Measurements from ENCODE around the gene GIPC2. TPM values are rescaled to one million over a fixed set of nuclear protein-coding genes. Genes with fewer than 3 reads are reported as not detected.
"Not testable (repeated sequence)": the region's sequence is repeated elsewhere in the genome, so short reads cannot be mapped to it uniquely, and the experiment has no call there.

The GIPC2 gene
- total RNA-seq, 2 experiments from 2014 or later = 0.44 to 0.74 TPM

DNA sequence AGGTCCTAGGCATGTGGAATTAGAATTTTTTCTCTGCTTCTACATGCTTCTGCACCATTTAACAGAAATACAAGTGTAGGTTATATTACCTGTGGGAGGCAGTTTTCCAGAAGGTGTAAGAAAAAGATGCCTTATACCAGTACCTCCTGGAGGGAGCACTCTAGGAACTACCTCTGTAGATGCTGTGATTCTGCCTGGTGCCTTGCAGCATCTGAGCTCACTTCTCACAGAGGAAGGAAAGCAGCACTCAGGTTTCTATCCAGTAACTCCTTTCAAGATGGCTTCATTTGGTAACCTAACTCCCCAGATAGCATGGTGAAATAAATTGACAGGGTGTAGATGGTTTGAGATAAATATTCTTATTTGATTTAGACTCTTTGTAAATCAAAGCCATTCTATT lies 50.3 kb downstream of the GIPC2 start:
- ATAC-seq (ENCODE audit: low read depth) = no peak
- H3K9me3 Mint-ChIP-seq = no peaks in the 10 kb centered on the region

DNA sequence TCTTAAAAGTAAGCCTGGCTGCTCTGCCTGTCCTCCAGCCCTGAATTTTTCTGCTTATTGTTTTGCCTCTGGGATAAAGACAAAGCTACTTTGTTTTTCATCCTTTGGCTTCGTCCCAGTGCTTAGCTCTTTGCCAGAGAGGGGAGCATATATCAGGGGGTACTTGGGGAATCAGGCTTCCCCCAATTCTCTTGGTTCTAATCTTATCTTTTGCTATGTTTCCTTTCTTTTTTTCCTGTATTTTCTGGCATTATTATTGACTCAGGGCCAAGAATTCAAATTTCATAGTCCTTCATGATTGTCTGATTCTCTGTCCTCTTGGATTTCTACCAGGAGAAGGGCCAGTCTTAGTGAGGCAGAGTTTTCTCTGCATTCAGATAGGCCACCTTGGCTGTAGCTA lies 51.2 kb downstream of the GIPC2 start:
- Mint-ChIP-seq H3K9me3 (no peaks in the 10 kb centered on the region), H3K36me3 (no peaks in the 10 kb centered on the region), H3K4me3 (no peak overlapping the region), H3K27me3 (peaks cover 7% of the 10 kb centered on the region), H3K27ac (no peak overlapping the region), H3K4me1 (no peaks in the 10 kb centered on the region)
- no peak for ATAC-seq (ENCODE audit: low read depth)
- DNase-seq = no peak
- POLR2A ChIA-PET = interaction anchor here (0.6 kb wide), 1 partner anchor 86 kb away, joined by 4 read pairs; no protein-coding TSS in a partner anchor

More for the DNA sequence above, 50.3 kb downstream of the GIPC2 start:
- no peak overlapping the region for H3K27ac Mint-ChIP-seq
- no peak overlapping the region for H3K4me3 Mint-ChIP-seq
- peaks cover 7% of the 10 kb centered on the region for H3K27me3 Mint-ChIP-seq
- no peaks in the 10 kb centered on the region for H3K4me1 Mint-ChIP-seq
- DNase-seq = no peak
- POLR2A ChIA-PET = no interaction called here
- no peaks in the 10 kb centered on the region for H3K36me3 Mint-ChIP-seq

DNA sequence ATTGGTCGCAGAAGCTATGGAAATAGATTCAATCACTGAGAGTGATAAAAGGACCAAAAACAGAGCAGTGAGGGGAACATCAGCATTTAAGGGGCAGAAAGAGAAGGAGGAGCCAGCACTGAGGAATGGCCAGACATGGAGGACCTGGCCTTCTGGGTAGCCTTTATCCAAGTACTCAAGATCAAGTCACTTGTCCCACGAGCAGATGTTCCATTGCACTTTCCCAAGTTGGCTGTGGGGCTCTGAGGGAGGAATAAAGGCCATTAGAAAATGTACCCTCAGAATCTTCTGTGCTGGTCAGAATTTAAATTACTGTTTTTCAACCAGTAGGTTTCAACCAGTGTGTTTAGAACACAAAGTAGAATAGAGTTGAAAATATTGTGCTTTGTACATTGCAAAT lies 55.3 kb downstream of the GIPC2 start:
- POLR2A ChIA-PET = no interaction called here
- no peaks in the 10 kb centered on the region for H3K36me3 Mint-ChIP-seq
- DNase-seq (no peak), ATAC-seq (ENCODE audit: low read depth) (no peak)
- H3K4me1 Mint-ChIP-seq = no peaks in the 10 kb centered on the region
- H3K4me3 Mint-ChIP-seq = no peak overlapping the region
- H3K27me3 Mint-ChIP-seq = peaks cover 7% of the 10 kb centered on the region
- H3K9me3 Mint-ChIP-seq = no peaks in the 10 kb centered on the region
- H3K27ac Mint-ChIP-seq = no peak overlapping the region

DNA sequence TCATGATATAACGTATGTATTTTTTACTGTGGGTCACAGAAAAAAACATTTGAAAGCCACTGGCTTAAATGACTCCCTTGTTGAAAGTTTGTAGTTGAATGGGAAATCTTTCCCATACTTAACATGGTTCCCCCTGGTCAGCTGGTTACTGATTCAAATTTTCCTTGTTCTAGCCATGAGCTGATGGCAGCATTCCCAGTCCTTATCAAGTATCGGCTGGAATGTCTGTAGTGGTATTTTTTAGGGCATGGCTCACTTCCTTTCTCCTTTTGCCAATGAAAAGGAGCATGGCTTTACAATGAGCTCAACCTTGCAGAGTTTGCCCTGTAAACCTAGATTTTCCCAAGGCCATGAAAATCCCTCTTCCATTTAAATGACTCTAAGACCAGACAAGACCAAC lies 55.7 kb downstream of the GIPC2 start:
- DNase-seq (no peak), ATAC-seq (ENCODE audit: low read depth) (no peak)
- Mint-ChIP-seq H3K9me3 (no peaks in the 10 kb centered on the region), H3K4me1 (no peaks in the 10 kb centered on the region), H3K27me3 (peaks cover 6% of the 10 kb centered on the region), H3K4me3 (no peak overlapping the region), H3K36me3 (no peaks in the 10 kb centered on the region), H3K27ac (no peak overlapping the region)
- POLR2A ChIA-PET = no interaction called here

DNA sequence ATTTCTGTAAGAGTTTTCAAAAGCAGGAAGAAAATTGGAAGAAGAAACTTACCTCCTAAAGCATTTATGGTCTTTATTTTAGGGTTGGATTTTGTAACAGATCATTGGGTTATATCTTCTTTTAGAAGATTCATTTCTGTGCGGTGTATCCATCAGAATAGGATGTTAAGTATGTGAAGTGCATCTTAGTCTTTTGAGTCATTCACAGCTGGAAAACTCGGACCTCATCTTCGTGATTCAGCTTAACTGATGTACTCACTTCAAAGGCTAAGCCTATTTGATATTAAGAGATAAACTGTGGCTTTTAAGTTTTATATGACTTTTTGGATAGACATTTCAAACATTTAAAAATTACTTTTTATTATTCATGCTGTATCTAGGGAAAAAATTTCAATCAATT lies 56.3 kb downstream of the GIPC2 start:
- Mint-ChIP-seq H3K4me1 (no peaks in the 10 kb centered on the region), H3K27me3 (peaks cover 5% of the 10 kb centered on the region), H3K27ac (no peak overlapping the region), H3K4me3 (no peak overlapping the region), H3K36me3 (no peaks in the 10 kb centered on the region), H3K9me3 (no peaks in the 10 kb centered on the region)
- POLR2A ChIA-PET = no interaction called here
- ATAC-seq (ENCODE audit: low read depth) = no peak
- DNase-seq = no peak

DNA sequence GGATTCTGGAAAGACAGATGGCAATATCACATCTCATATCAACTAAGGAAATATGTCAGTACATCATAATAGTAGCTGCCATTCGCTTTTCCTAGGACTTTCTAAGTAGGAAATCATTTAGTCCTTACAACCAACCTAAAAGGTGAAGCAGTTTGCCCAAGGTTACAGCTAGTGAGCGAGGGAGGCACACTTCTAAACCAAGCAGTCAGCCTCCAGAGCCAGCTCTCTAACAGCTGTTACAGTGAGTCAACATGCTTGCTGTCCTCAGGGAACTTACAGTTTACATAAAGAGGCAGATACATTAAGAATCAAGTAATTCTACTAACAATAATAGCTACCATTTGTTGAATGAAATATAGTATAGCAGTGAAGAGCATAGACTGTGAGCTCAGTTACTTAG lies 57.1 kb downstream of the GIPC2 start:
- Mint-ChIP-seq H3K27ac (no peak overlapping the region), H3K36me3 (no peaks in the 10 kb centered on the region), H3K4me1 (no peaks in the 10 kb centered on the region), H3K9me3 (no peaks in the 10 kb centered on the region), H3K27me3 (peaks cover 3% of the 10 kb centered on the region), H3K4me3 (no peak overlapping the region)
- POLR2A ChIA-PET = no interaction called here
- ATAC-seq (ENCODE audit: low read depth) (no peak), DNase-seq (no peak)

DNA sequence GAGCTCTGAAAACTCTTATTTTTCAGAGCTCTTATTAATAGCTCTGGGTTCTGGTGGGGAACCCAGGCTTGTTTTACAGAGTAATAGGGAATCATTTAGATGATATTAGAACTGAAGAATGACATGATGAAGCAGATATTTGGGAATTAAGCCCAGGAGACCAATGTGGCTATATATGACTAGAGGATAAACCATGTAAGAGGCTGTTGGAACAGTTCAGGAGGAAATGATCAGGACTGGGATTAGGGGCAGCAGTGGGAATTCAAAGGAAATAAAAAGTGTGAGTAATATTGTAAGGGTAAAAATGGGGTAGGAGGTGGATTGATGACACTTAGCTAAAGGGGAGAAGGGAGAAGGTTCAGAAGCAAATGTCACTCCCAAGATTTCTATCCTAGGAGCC lies 58.6 kb downstream of the GIPC2 start:
- no peak overlapping the region for H3K4me3 Mint-ChIP-seq
- no peaks in the 10 kb centered on the region for H3K4me1 Mint-ChIP-seq
- POLR2A ChIA-PET = no interaction called here
- ATAC-seq (ENCODE audit: low read depth) = no peak
- H3K9me3 Mint-ChIP-seq = no peaks in the 10 kb centered on the region
- DNase-seq = no peak
- peaks cover 2% of the 10 kb centered on the region for H3K27me3 Mint-ChIP-seq
- H3K27ac Mint-ChIP-seq = no peak overlapping the region
- H3K36me3 Mint-ChIP-seq = no peaks in the 10 kb centered on the region

DNA sequence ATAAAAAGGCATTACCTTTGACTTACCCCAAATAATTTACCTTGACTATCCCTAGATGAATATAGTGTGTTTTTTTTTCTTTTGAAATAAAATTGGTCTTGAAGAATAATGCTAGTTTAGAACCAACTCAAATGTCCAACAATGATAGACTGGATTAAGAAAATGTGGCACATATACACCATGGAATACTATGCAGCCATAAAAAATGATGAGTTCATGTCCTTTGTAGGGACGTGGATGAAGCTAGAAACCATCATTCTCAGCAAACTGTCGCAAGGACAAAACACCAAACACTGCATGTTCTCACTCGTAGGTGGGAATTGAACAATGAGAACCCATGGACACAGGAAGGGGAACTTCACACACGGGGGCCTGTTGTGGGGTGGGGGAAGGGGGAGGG lies 63.9 kb downstream of the GIPC2 start:
- H3K36me3 Mint-ChIP-seq; POLR2A ChIA-PET; H3K27ac Mint-ChIP-seq; H3K27me3 Mint-ChIP-seq; DNase-seq; ATAC-seq (ENCODE audit: low read depth); H3K4me3 Mint-ChIP-seq; H3K9me3 Mint-ChIP-seq; H3K4me1 Mint-ChIP-seq: not testable (repeated sequence)

DNA sequence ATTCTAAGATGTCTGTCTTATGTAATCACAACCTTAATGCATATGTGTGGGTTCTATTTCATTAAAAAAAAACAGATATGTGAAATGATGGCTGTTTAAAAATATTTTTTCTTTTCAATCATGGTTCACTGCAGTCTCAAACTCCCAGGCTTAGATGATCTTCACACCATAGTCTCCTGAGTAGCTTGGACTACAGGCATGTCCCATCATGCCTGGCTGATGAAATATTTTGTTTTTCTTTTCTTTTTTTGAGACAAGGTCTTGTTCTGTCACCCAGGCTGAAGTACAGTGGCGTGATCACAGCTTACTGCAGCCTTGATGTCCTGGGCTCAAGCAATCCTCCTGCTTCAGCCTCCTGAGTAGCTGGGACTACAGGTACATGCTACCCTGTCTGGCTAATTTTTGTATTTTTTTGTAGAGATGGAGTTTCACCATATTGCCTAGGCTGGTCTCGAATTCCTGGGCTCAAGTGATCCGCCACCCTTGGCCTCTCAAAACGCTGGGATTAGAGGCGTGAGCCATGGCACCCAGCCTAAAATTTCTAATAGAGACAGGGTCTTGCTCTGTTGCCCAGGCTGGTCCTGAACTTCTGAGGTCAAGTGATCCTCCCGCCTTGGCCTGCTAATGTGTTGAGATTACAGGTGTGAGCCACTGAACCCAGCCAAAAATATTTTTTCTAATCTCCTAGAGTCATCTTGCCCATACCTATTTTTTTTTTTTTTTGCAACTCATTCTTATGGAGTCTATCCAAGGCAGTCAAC lies 67.6 kb downstream of the GIPC2 start:
- H3K9me3 Mint-ChIP-seq = no peaks in the 10 kb centered on the region
- H3K27ac Mint-ChIP-seq = no peak overlapping the region
- DNase-seq = no peak
- no peak overlapping the region for H3K4me3 Mint-ChIP-seq
- POLR2A ChIA-PET = no interaction called here
- peaks cover 7% of the 10 kb centered on the region for H3K4me1 Mint-ChIP-seq
- H3K27me3 Mint-ChIP-seq = no peaks in the 10 kb centered on the region
- no peaks in the 10 kb centered on the region for H3K36me3 Mint-ChIP-seq
- no peak for ATAC-seq (ENCODE audit: low read depth)

DNA sequence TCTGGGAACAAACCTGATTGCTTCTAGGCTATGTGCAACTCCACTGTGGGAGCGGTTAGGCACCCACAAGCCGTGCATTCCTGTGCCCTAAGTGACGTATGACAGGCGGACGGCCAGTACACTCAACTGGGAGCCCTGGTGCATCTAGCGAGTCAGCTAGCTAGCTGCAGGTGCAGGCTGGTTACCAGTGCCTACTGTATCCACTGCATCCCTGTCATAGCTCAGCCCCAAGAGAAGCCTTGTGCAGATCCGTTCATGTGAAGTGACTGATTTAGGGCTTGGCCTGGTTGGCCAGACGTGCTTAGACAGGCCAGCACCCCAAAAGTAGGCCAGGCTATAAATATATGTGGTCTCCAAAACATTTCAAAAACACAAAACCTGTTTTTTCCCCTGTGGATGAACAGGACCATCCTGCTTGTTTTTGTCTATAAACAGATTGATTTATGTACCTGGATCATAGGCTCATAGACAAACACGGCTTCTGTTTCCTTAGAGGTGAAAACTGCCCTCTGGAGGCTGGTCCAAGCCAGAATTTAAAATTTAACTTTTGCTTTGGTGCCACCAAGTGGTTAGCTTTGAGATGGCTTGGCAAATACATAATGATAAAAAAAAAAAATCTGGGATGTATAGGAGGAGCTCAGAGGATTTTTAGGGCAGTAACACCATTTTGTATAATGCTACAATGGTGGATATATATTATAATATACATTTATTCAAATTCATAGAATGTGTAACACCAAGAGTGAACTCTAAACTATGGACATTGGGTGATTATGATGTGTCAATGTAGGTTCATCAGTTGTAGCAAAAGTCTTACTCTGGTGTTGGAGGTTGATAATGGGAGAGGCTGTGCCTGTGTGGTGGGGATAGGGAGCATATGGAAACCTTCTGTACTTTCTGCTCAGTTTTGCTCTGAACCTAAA lies 68.5 kb downstream of the GIPC2 start:
- Mint-ChIP-seq H3K4me1 (peaks cover 7% of the 10 kb centered on the region), H3K4me3 (no peak overlapping the region), H3K27ac (no peak overlapping the region), H3K9me3 (no peaks in the 10 kb centered on the region), H3K27me3 (peaks cover 4% of the 10 kb centered on the region), H3K36me3 (no peaks in the 10 kb centered on the region)
- ATAC-seq (ENCODE audit: low read depth) (peak; percentile 81), DNase-seq (peak; percentile 33)
- POLR2A ChIA-PET = interaction anchor here (0.8 to 0.9 kb wide), 2 partner anchors 110 to 136 kb away, joined by 3 to 5 read pairs; partner anchors contain the start of gene DNAJB4

DNA sequence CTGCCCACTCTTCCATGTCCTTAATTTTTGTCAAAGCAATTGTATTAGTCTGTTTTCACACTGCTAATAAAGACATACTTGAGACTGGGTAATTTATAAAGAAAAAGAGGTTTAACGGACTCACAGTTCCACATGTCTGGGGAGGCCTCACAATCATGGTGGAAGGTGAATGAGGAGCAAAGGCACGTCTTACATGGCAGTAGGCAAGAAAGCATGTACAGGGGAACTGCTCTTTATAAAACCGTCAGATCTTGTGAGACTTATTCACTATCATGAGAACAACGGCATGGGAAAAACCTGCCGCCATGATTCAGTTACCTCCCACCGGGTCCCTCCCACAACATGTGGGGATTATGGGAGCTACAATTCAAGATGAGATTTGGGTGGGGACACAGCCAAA lies 74.7 kb downstream of the GIPC2 start:
- H3K4me3 Mint-ChIP-seq; H3K9me3 Mint-ChIP-seq; ATAC-seq (ENCODE audit: low read depth); POLR2A ChIA-PET; H3K27ac Mint-ChIP-seq; H3K27me3 Mint-ChIP-seq; H3K36me3 Mint-ChIP-seq; DNase-seq; H3K4me1 Mint-ChIP-seq: not testable (repeated sequence)

DNA sequence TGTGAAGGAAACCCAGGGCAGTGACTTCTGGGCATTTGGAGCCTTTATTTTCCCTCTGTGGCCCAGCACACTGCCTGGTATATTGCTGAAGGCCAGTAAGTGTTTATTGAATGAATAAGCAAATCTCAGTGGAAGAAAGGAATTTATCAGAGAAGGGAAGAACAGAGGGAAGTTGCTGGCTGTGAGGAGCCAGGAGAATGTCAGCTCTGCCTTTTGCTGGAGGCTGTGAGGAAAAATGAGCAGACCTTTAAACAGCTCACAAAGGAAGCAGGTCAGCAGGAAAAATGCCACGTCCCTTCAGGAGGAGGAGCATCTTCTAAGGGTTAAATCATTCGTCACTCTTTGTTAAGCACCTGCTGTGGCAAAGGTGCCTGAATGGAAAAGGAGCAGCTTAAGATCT lies 75.9 kb downstream of the GIPC2 start:
- Mint-ChIP-seq H3K4me3 (no peak overlapping the region), H3K36me3 (no peaks in the 10 kb centered on the region), H3K4me1 (no peaks in the 10 kb centered on the region), H3K27me3 (peaks cover 4% of the 10 kb centered on the region), H3K27ac (no peak overlapping the region), H3K9me3 (no peaks in the 10 kb centered on the region)
- no peak for DNase-seq
- POLR2A ChIA-PET = no interaction called here
- ATAC-seq (ENCODE audit: low read depth) = no peak

DNA sequence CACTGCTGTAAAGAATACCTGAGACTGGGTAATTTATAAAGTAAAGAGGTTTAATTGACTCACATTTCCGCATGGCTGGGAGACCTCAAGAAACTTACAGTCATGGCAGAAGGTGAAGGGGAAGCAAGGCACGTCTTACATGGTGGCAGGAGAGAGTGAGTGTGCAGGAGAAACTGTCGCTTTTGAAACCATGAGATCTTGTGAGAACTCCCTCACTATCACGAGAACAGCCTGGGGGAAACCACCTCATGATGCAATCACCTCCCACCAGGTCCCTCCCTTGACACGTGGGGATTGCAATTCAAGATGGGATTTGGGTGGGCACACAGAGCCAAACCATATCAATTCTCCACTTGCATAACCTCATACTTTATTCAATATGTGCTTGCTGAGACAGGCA lies 76.6 kb downstream of the GIPC2 start:
- H3K9me3 Mint-ChIP-seq = no peaks in the 10 kb centered on the region
- DNase-seq = no peak
- no peak for ATAC-seq (ENCODE audit: low read depth)
- no peak overlapping the region for H3K27ac Mint-ChIP-seq
- POLR2A ChIA-PET = no interaction called here
- H3K36me3 Mint-ChIP-seq = no peaks in the 10 kb centered on the region
- peaks cover 4% of the 10 kb centered on the region for H3K27me3 Mint-ChIP-seq
- no peak overlapping the region for H3K4me3 Mint-ChIP-seq
- H3K4me1 Mint-ChIP-seq = no peaks in the 10 kb centered on the region

DNA sequence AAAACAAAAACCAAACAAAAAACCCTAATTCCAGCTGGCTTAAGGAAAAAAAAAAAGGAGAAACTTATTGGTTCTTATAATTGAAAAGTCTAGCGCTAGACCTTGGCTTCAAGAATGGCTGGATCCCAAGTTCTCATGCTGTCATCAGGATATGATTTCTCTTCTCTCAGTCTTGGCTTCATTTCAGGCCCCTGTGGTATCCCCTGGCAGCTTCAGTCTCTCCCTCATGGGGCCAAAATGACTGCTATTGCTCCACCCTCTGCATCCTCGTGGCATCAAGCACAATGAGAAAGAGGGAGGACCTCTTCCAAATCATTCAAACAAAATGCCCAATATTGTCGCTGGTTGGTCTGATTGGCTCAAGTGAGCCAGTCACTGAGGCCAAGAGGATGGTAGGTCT lies 80.7 kb downstream of the GIPC2 start:
- Mint-ChIP-seq H3K9me3 (no peaks in the 10 kb centered on the region), H3K27me3 (peaks cover 7% of the 10 kb centered on the region), H3K36me3 (no peaks in the 10 kb centered on the region), H3K4me1 (no peaks in the 10 kb centered on the region), H3K4me3 (no peak overlapping the region), H3K27ac (no peak overlapping the region)
- POLR2A ChIA-PET = no interaction called here
- ATAC-seq (ENCODE audit: low read depth) (no peak), DNase-seq (no peak)
